Neural cell (in vitro differentiated cells): Measurements from ENCODE around the gene MON2. TPM values are rescaled to one million over a fixed set of nuclear protein-coding genes. Genes with fewer than 3 reads are reported as not detected.

Experiments
- H2AFZ ChIP-seq: fragments of 200-600, 300-800 bp; sonication (generic), shearing (Covaris generic); 2 replicates; pipeline ENCODE4 v1.6.0; 2014; ENCODE audit warnings: low read depth, mild to moderate bottlenecking, antibody characterized with exemption, low read length, moderate library complexity
- H3F3A ChIP-seq: fragments of 200-600 bp; shearing (Covaris generic); 2 replicates; pipeline ENCODE4 v1.6.1; 2016; ENCODE audit warnings: mild to moderate bottlenecking, moderate library complexity, mixed read lengths, antibody characterized with exemption, low read length; ENCODE audit not compliant: insufficient read depth, poor library complexity, severe bottlenecking
- H3K27ac ChIP-seq: fragments of 200-600, 300-800 bp; sonication (generic), shearing (Covaris generic); 2 replicates; pipeline ENCODE4 v1.5.1; 2014; ENCODE audit warnings: mild to moderate bottlenecking, low read length, moderate library complexity
- H3K27me3 ChIP-seq: fragments of 300-800, 200-600 bp; sonication (generic), shearing (Covaris generic); 2 replicates; pipeline ENCODE4 v1.6.0; 2014; ENCODE audit warnings: mild to moderate bottlenecking, low read depth, low read length, moderate library complexity; ENCODE audit not compliant: insufficient read depth
- H3K36me3 ChIP-seq: fragments of 300-800, 200-600 bp; sonication (generic), shearing (Covaris generic); 2 replicates; pipeline ENCODE4 v1.5.1; 2014; ENCODE audit warnings: mild to moderate bottlenecking, antibody characterized with exemption, low read length, moderate library complexity; ENCODE audit not compliant: insufficient read depth
- H3K4me2 ChIP-seq: fragments of 300-800, 200-600 bp; sonication (generic), shearing (Covaris generic); 2 replicates; pipeline ENCODE4 v1.6.0; 2014; ENCODE audit warnings: mild to moderate bottlenecking, low read length
- H3K4me3 ChIP-seq: fragments of 300-800, 200-600 bp; sonication (generic), shearing (Covaris generic); 2 replicates; pipeline ENCODE4 v1.5.1; 2014; ENCODE audit warnings: mild to moderate bottlenecking, low read length, moderate library complexity
- H3K79me2 ChIP-seq: fragments of 200-600 bp; shearing (Covaris generic); replicated peaks from 2 replicates; pipeline ENCODE4 v1.6.0; 2014; ENCODE audit warnings: mild to moderate bottlenecking, low read length, moderate library complexity; ENCODE audit not compliant: insufficient read depth
- H3K9ac ChIP-seq: fragments of 300-800, 200-600 bp; sonication (generic), shearing (Covaris generic); 2 replicates; pipeline ENCODE4 v1.6.1; 2016; ENCODE audit warnings: mild to moderate bottlenecking, low read length, mixed read lengths
- H3K9me2 ChIP-seq: fragments of 200-600 bp; shearing (Covaris generic); 2 replicates; pipeline ENCODE4 v1.6.1; 2016; ENCODE audit warnings: mild to moderate bottlenecking, low read length, mixed read lengths; ENCODE audit not compliant: insufficient read depth
- H3K9me3 ChIP-seq: fragments of 200-600, 300-800 bp; sonication (generic), shearing (Covaris generic); 2 replicates; pipeline ENCODE4 v1.6.1; 2016; ENCODE audit warnings: mild to moderate bottlenecking, mixed run types, low read length, moderate library complexity, mixed read lengths
- H4K20me1 ChIP-seq: fragments of 200-600 bp; shearing (Covaris generic); 2 replicates; pipeline ENCODE4 v1.6.1; 2016; ENCODE audit warnings: mild to moderate bottlenecking, mixed run types; ENCODE audit not compliant: insufficient read depth
- EP300 ChIP-seq: fragments of 450-650 bp; conservative IDR thresholded peaks from 2 replicates; pipeline ENCODE4 v1.6.1; 2014; ENCODE audit warnings: antibody characterized with exemption, mild to moderate bottlenecking, moderate library complexity; ENCODE audit not compliant: poor library complexity, severe bottlenecking
- EZH2 ChIP-seq: fragments of 200-600, 300-800 bp; shearing (Covaris generic), sonication (generic); IDR thresholded peaks from 2 replicates; pipeline ENCODE4 v1.6.1; 2014; ENCODE audit warnings: antibody characterized with exemption, low read length, borderline replicate concordance, mild to moderate bottlenecking; ENCODE audit not compliant: insufficient read depth, poor library complexity, severe bottlenecking
- MXI1 ChIP-seq: fragments of 450-650 bp; conservative IDR thresholded peaks from 2 replicates; pipeline ENCODE4 v1.6.1; 2014; ENCODE audit warnings: antibody characterized with exemption, mild to moderate bottlenecking; ENCODE audit not compliant: poor library complexity, severe bottlenecking
- POLR2AphosphoS5 ChIP-seq: IDR thresholded peaks from 2 replicates; pipeline ENCODE4 v1.6.1; 2012
- RAD21 ChIP-seq: fragments of 450-650 bp; conservative IDR thresholded peaks from 2 replicates; pipeline ENCODE4 v1.6.1; 2014; ENCODE audit warnings: antibody characterized with exemption, mild to moderate bottlenecking, moderate library complexity
- SMC3 ChIP-seq: fragments of 450-650 bp; conservative IDR thresholded peaks from 2 replicates; pipeline ENCODE4 v1.6.1; 2014; ENCODE audit warnings: antibody characterized with exemption, mild to moderate bottlenecking, moderate library complexity; ENCODE audit not compliant: poor library complexity
- TAF1 ChIP-seq: IDR thresholded peaks from 2 replicates; pipeline ENCODE4 v1.6.1; 2012; ENCODE audit warnings: low read depth
- polyA plus RNA-seq: library from polyadenylated mRNA; depleted of rRNA; stranded (reverse); fragments of >200 nt; gene quantifications from 2 replicates; pipeline ENCODE4 v1.2.3, GENCODE V29; 2014
- TF ChIP-seq, protein P1 (sequence below): IDR thresholded peaks from 2 replicates; pipeline ENCODE4 v1.6.1; 2012; ENCODE audit warnings: borderline replicate concordance
- TF ChIP-seq, protein P2 (sequence below): fragments of 450-650 bp; IDR thresholded peaks from 2 replicates; pipeline ENCODE4 v1.5.1; 2014; ENCODE audit warnings: antibody characterized with exemption, mild to moderate bottlenecking, moderate library complexity; ENCODE audit not compliant: poor library complexity, severe bottlenecking

The MON2 gene
- polyA plus RNA-seq, 1 donor from 2014 or later, result 44.2 TPM

DNA sequence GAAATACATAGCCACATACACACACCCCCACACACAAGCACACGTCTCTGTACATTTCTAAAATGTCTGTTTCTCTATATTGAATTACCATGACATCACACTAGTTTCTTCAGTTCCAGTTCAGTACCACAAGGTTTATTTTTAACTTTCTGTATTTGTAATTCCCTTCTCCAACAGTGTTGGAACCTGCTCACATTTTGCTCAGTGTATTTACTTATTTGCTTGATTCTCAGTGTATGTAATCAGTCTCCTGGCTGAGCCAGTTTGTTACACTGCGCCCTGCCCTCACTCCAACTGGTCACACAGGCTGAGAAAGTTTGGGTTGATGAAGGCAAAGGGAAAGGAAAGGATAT lies 67.1 kb downstream of the MON2 start:
- TF ChIP-seq, protein P1, sequence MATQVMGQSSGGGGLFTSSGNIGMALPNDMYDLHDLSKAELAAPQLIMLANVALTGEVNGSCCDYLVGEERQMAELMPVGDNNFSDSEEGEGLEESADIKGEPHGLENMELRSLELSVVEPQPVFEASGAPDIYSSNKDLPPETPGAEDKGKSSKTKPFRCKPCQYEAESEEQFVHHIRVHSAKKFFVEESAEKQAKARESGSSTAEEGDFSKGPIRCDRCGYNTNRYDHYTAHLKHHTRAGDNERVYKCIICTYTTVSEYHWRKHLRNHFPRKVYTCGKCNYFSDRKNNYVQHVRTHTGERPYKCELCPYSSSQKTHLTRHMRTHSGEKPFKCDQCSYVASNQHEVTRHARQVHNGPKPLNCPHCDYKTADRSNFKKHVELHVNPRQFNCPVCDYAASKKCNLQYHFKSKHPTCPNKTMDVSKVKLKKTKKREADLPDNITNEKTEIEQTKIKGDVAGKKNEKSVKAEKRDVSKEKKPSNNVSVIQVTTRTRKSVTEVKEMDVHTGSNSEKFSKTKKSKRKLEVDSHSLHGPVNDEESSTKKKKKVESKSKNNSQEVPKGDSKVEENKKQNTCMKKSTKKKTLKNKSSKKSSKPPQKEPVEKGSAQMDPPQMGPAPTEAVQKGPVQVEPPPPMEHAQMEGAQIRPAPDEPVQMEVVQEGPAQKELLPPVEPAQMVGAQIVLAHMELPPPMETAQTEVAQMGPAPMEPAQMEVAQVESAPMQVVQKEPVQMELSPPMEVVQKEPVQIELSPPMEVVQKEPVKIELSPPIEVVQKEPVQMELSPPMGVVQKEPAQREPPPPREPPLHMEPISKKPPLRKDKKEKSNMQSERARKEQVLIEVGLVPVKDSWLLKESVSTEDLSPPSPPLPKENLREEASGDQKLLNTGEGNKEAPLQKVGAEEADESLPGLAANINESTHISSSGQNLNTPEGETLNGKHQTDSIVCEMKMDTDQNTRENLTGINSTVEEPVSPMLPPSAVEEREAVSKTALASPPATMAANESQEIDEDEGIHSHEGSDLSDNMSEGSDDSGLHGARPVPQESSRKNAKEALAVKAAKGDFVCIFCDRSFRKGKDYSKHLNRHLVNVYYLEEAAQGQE, result no peak
- TF ChIP-seq TAF1 (no peak), EZH2 (no peak), RAD21 (no peak)
- no peaks in the 10 kb centered on the region for H3K9me2 ChIP-seq
- H3K4me2 ChIP-seq, result no peak overlapping the region
- peaks cover 4% of the 10 kb centered on the region for H3K36me3 ChIP-seq
- H3K9ac ChIP-seq, result no peak overlapping the region
- H3F3A ChIP-seq, result no peaks in the 10 kb centered on the region
- H3K27me3 ChIP-seq, result no peaks in the 10 kb centered on the region
- no peaks in the 10 kb centered on the region for H3K79me2 ChIP-seq
- no peaks in the 10 kb centered on the region for H3K9me3 ChIP-seq
- no peaks in the 10 kb centered on the region for H4K20me1 ChIP-seq
- no peak overlapping the region for H2AFZ ChIP-seq
- H3K4me3 ChIP-seq, result no peak overlapping the region
- no peak overlapping the region for H3K27ac ChIP-seq

DNA sequence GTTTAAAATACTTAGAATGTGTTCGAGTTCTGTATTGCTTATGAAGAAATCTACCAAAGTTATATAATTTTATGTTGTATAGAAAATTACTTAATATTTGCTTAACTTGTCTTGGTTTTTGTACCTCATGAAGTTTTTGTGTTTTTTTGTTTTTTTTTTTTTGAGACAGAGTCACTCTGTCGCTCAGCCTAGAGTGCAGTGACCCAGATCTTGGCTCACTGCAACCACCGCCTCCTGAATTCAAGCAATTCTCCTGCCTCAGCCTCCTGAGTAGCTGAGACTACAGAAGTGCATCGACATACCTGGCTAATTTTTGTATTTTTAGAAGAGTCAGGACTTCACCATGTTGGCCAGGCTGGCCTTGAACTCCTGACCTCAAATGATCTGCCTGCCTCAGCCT lies 69.9 kb downstream of the MON2 start:
- no peak overlapping the region for H3K4me2 ChIP-seq
- H3K79me2 ChIP-seq, result no peaks in the 10 kb centered on the region
- TF ChIP-seq, protein P1, result no peak
- TF ChIP-seq EZH2, result no peak
- TF ChIP-seq RAD21, result no peak
- TF ChIP-seq POLR2AphosphoS5, result no peak
- TF ChIP-seq MXI1, result no peak
- TF ChIP-seq, protein P2, sequence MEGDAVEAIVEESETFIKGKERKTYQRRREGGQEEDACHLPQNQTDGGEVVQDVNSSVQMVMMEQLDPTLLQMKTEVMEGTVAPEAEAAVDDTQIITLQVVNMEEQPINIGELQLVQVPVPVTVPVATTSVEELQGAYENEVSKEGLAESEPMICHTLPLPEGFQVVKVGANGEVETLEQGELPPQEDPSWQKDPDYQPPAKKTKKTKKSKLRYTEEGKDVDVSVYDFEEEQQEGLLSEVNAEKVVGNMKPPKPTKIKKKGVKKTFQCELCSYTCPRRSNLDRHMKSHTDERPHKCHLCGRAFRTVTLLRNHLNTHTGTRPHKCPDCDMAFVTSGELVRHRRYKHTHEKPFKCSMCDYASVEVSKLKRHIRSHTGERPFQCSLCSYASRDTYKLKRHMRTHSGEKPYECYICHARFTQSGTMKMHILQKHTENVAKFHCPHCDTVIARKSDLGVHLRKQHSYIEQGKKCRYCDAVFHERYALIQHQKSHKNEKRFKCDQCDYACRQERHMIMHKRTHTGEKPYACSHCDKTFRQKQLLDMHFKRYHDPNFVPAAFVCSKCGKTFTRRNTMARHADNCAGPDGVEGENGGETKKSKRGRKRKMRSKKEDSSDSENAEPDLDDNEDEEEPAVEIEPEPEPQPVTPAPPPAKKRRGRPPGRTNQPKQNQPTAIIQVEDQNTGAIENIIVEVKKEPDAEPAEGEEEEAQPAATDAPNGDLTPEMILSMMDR, result no peak
- TF ChIP-seq EP300, result no peak
- no peak for TF ChIP-seq SMC3
- no peak for TF ChIP-seq TAF1
- H3K9me3 ChIP-seq, result no peaks in the 10 kb centered on the region
- no peak overlapping the region for H2AFZ ChIP-seq
- H3K9me2 ChIP-seq, result no peaks in the 10 kb centered on the region
- no peak overlapping the region for H3K4me3 ChIP-seq
- H3K36me3 ChIP-seq, result peaks cover 4% of the 10 kb centered on the region
- no peaks in the 10 kb centered on the region for H3K27me3 ChIP-seq
- no peaks in the 10 kb centered on the region for H4K20me1 ChIP-seq
- H3K27ac ChIP-seq, result no peak overlapping the region
- no peaks in the 10 kb centered on the region for H3F3A ChIP-seq
- no peak overlapping the region for H3K9ac ChIP-seq
